Epidermal melanocyte (primary cell): ENCODE measurements around the gene DNAJB2.
"Not testable (repeated sequence)": the region's sequence is repeated elsewhere in the genome, so short reads cannot be mapped to it uniquely, and the experiment has no call there.

Source experiments
- DNase-seq: peaks from one replicate; pipeline ENCODE4 v3.0.0; 2011; ENCODE audit warnings: low spot score; ENCODE audit not compliant: insufficient read length

The DNAJB2 gene

GRCh38 chr2:219284501-219285372 is 5.6 kb downstream of the DNAJB2 start:
- no peak for DNase-seq

GRCh38 chr2:219285373-219285735 is 6.2 kb downstream of the DNAJB2 start:
- DNase-seq, result no peak

- DNase-seq, result no peak
Measured at GRCh38 chr2:219285894-219286425, 6.8 kb downstream of the DNAJB2 start.

GRCh38 chr2:219286436-219287115 is 7.4 kb downstream of the DNAJB2 start:
- DNase-seq, result no peak

GRCh38 chr2:219287116-219287440 is 7.9 kb downstream of the DNAJB2 start:
- DNase-seq, result not testable (repeated sequence)

- DNase-seq, result no peak
Measured at GRCh38 chr2:219287580-219288265, 8.6 kb downstream of the DNAJB2 start.

GRCh38 chr2:219289195-219289536 is 10.0 kb downstream of the DNAJB2 start:
- DNase-seq, result no peak

- peak; percentile 75 for DNase-seq
Measured at GRCh38 chr2:219289537-219290361, 10.6 kb downstream of the DNAJB2 start.

- no peak for DNase-seq
Measured at GRCh38 chr2:219290381-219291171, 11.4 kb downstream of the DNAJB2 start.

GRCh38 chr2:219291394-219291793 is 12.2 kb downstream of the DNAJB2 start:
- no peak for DNase-seq

GRCh38 chr2:219291910-219292490 is 12.8 kb downstream of the DNAJB2 start:
- no peak for DNase-seq

GRCh38 chr2:219292616-219293015 is 13.4 kb downstream of the DNAJB2 start:
- no peak for DNase-seq

- no peak for DNase-seq
Measured at GRCh38 chr2:219293736-219294231, 14.6 kb downstream of the DNAJB2 start.

- DNase-seq, result peak; percentile 92
Measured at GRCh38 chr2:219294356-219295351, 15.5 kb downstream of the DNAJB2 start.

- DNase-seq, result no peak
Measured at GRCh38 chr2:219296142-219296541, 17.0 kb downstream of the DNAJB2 start.

- DNase-seq, result no peak
Measured at GRCh38 chr2:219296631-219297391, 17.6 kb downstream of the DNAJB2 start.

GRCh38 chr2:219297766-219298456 is 18.7 kb downstream of the DNAJB2 start:
- DNase-seq, result no peak
